Measurements from ENCODE around the gene MVB12B. TPM values are rescaled to one million over a fixed set of nuclear protein-coding genes. Genes with fewer than 3 reads are reported as not detected.

MVB12B gene
- total RNA-seq, 1 experiment from 2014 or later, result 5.5 TPM

DNA sequence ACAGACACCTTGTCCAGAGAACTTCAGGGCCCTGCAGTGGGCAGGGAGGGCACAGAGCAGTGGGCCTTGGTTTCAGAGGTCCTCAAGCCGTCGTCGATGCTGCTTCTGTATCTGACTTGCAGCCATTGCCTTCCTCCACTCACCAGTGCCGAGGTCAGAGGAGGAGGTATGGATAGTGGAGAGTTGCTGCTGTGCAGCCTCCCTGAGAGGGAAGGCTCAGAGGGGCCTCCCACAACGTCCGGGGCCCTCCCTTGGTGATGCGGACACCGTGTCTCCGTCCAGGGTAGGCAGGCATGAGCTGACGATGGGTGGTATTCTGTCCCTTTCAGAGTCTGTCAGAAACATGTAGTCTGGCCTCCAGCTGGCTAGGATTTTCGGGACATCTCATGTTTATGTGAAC lies 73.9 kb downstream of the MVB12B start:
- DNase-seq (ENCODE audit: extremely low read depth, low read depth), result no peak

DNA sequence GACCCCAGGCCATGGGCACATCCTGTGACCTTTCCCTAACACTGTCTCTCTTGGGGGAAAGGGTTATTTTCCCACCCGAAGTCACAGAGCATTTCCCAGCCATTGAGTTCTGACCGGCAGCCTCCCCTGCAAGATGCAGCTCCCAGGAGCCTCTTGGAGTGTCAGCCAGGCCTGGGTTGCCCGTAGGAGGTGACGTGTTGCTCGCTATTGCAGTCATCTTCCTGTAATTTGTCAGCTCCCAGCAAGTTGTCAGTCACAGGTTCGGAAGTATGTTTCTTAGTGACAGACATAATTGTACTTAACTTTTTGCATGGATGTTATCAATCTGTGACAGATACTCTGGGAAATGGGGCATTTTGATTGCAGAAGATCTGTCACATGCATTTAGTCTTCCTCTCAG lies 74.5 kb downstream of the MVB12B start:
- no peak for DNase-seq (ENCODE audit: extremely low read depth, low read depth)

DNA sequence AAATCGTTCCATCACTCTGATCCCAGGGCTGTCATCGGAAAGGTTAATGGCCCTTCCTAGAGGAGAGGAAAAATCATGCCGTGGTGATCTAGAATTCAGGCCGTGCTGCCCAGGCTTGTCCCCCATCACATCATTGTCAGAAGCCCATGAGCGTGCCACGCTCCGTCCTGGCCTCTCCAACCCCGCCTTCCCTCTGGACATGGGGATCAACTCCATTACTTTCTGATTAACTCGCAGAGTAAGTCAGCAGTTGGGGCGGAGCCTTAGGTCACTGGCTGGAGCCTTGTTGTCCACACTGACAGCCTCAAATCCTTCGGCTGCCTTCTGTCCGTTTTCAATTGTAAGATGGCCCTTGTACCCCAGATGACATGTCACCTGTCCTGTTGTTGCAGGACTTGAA lies 75.0 kb downstream of the MVB12B start:
- DNase-seq (ENCODE audit: extremely low read depth, low read depth), result no peak

DNA sequence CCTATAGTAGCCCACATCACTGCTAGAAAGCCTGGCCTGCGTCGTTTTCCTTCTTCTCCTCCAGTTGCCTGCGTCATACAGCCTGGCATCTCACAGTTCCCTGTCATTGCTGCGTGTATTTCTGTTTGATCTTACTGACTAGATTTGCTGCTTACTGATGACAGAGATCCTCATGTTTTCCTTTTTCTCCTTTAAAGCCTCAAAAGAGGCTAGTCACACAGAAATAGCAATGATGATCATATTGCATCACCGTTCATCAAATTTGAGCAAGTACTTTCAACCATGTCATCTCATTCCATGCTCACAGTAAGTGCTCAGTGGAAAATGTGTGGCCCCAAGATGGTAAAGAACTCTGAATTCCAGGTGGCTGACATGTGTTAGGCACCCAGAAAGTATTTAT lies 76.8 kb downstream of the MVB12B start:
- no peak for DNase-seq (ENCODE audit: extremely low read depth, low read depth)

DNA sequence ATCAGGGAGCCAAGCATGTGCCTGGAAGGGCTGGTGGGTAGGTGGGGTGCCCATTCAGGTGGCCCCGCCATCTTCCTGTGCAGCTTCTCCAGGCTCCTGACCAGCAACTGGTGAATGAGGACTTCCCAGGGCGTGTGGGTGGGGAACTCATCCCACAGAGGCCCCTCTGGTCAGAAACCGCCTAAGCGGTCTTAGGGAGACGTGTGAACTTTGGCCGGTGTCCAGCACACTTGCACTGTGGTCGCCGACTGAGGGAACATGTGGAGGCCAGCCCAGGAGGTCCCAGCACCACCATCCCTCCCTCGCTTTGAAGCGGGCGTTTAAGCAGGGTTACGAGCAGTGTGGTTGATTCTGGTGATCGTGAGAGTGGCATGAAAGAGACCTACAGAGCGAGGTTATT lies 77.8 kb downstream of the MVB12B start:
- no peak for DNase-seq (ENCODE audit: extremely low read depth, low read depth)

DNA sequence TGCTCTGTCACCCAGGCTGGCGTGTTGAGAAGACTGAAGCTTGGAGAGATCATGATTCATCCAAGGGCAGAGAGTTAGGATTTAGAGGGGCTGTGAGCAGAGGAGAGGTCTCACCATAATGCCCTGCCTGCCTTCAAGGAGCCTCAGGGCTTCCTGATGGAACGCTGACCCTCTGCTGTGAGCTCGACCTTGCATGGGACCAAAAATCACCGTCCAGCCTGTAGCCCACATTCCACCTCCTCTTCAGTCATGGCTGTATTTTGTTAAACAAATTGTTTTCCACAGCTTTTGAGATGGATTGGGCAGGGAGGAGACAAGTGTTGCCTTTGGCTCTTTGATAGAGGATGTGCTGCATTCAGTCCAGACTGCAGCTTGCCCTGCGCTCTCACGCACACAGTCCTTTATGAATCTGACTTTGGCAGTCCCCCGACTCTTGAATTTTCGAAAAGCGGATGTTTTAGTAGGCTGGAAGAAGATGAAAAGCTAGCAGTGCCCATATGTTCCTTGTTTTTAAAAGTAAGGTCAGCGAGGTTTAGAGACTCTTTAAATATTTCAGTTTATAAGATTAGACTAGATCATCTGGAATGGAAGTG lies 79.5 kb downstream of the MVB12B start:
- no peak for DNase-seq (ENCODE audit: extremely low read depth, low read depth)

DNA sequence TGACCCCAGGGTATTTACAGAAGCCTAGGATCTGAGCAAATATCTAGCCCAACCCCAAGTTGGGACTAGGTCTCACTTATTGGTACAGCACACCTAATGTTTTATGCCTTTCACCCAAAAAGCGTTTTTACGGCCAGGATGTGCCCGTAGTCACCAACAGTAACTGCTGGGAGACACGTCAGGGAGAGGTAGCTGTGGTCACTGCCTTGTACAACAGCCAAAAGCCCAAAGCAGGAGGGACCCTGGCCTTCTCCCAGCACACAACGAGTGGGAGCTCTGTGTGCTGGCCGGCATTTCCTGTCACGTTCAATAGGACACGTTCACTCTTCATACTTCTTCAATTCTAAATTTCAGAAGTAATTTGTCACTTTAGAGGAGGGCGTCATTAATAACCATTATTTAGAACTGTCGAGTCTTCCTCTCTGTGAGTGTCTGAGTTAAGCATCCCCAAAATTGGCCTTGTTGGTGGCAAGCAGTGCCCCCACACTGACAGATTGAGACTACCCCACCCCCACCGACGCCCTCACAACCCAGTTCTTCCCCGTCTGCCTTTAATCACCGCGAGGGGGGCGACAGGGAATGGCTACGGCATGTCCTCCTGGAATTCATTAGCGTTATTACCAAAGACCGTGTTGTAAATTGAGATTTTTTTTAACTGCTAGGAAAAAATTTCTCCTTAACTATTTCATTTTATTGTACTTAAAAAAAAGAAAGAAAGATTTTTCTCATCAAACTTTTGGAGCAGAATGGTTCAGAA lies 80.7 kb downstream of the MVB12B start:
- DNase-seq (ENCODE audit: extremely low read depth, low read depth), result no peak

DNA sequence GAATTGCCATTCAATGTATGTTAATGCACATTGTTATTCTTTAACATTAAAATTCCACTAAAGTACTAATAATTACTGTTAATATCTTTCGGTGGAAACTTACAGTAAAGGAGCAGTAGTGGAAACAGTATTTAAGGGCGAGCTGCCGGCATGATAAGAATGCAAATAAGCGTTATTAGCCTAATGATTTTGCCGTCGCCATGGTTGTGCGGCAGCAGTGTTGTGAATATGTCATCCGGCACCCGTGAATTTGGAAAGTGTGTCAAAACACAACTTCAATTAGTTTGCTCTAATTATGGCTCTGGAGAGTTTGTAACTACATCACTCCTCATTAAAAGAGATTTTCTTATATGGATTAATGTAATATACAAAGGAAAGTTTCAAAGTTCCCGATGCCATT lies 81.4 kb downstream of the MVB12B start:
- no peak for DNase-seq (ENCODE audit: extremely low read depth, low read depth)

DNA sequence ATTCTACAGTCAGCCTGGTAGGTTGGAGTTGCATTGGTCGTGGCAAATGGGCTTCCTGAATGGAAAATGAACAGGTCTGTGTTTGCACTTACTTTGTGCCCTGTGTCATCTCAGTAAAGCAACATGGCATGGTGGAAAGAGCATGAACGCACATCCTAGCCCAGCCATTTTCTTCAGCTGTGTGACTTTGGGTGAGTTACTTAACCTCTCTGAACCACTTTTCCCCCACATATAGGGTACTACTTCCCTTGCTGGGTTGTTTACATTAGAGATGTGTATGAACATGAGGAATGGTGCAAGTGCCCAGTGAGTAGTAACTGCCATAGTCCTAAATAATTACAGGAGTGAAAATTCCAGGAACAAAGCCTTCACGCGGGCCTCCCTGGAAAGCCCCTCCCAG lies 83.6 kb downstream of the MVB12B start:
- no peak for DNase-seq (ENCODE audit: extremely low read depth, low read depth)

DNA sequence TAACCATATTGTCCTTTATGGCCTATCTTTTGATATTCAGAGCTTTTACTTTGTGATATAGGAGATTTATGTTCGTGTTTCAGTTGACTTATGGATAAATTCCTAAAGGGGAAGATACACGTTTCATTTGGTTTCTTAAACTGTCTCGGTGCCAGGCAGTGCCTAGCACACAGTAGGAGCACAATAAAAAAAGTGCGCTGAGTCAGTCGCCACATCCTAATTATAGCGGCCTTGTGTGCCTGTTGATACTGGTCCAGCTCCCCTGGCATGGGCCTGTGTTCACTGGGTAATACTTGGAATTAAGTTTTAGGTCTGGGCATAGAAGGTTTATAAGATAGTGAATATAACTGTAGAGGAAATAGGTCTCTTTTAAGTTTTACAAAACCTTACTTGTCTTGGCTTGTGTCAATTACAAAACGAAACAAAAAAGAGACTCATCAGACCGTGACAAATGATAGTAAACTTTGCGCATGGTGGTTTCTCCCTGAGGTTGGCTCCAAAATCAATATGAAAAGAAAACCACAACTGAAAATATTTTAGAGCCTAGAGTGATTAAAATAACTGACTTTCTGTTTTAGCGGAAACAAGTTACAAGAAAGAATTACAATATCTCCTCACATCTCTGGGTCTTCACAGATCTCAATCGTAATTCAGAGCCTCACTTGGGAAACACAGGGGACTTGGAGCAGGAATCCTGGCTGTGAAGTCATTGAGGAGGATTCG lies 84.8 kb downstream of the MVB12B start:
- DNase-seq (ENCODE audit: extremely low read depth, low read depth), result no peak

DNA sequence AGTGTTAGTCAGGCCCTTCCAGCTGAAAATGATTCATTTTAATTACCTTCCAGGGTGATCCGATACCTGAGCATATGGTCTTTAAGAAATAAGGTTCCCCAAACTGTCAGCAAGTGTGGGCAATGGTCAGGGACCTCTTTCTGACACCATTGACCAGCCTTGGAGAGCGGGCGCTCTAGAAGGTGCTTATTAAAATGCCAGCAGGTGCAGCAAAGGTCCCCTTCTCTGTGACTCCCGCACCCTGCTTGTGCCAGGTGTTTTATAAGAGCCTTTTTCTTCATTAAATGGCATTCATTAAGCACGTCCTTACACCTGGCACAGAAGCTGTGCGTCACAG lies 85.3 kb downstream of the MVB12B start:
- no peak for DNase-seq (ENCODE audit: extremely low read depth, low read depth)

DNA sequence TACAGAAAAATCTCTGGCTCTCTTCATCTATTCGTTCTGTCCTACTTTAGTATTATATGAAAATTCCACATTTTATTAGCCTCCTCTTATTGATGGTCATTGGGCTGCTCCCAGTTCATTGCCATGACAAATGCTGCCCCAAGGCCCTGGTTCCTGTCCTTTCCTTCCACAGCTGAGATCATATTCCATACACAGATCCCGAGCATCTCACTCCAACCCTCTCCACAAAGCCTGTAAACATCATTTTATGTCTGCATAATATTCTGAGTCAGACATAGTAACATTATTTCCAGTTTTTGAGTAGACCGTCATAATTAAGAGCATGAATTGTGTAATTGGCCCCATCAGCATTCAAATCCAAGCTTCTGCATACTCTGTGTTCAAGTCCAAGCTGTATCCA lies 86.3 kb downstream of the MVB12B start:
- DNase-seq (ENCODE audit: extremely low read depth, low read depth), result no peak

DNA sequence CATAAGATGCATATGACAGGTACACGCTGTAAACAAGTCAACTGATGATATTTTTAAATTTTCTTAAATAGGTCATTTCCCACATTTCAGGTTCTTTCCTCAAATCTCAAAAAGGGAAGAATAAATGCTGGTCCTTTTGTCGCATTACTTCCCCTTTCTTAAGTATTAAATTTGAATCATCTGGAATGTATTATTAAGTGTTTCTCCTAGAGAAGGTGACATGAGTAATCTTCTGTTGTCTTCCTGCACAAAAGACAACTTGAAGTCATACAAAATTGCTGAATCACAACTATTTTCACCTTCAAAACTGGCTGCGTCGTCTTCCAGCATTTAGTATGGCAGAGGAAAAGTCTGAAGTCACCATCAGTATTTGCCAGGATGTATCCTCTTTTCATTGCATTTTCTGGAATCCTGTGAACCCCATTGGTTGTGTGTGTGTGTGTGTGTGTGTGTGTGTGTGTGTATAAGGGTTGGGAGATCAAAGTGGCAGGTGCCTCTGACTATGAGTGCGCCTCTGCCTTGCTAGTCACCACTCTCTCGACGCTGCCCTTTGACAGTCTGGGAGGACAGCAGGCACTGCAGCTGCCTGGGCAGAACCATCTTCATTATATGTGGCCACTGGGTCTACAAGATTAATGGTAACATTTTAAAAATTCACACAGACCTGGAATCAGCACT lies 86.9 kb downstream of the MVB12B start:
- DNase-seq (ENCODE audit: extremely low read depth, low read depth), result no peak

DNA sequence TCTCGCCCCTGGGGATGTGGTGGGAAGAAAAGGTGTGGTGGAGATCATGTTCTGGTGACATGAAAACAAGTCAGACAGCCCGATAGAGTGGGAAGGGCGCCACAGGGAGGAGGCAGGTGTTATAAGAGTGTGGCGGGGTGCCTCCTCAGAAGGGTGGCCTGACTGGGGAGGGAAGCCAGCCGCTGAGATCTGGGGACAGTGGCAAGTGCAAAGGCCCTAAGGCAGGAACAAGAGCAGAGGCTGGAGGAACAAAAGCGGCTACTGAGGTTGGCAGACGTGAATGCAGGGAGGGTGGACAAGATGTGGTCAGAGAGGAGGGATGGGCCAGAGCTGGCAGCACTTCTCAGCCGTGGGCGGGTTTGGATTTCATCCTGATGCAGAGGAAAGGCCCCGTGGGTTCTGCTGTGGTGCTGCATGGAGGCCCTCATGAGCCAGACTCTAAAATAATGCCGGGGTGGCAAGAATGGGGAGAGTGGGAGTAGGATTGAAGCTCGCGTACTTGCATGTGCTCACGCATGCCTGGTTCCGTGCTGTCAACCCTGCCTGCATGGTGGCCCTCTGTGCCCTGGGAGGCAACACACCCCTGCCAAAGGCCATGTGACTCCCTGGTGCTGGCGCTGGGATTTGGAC lies 89.2 kb downstream of the MVB12B start:
- DNase-seq (ENCODE audit: extremely low read depth, low read depth), result no peak

DNA sequence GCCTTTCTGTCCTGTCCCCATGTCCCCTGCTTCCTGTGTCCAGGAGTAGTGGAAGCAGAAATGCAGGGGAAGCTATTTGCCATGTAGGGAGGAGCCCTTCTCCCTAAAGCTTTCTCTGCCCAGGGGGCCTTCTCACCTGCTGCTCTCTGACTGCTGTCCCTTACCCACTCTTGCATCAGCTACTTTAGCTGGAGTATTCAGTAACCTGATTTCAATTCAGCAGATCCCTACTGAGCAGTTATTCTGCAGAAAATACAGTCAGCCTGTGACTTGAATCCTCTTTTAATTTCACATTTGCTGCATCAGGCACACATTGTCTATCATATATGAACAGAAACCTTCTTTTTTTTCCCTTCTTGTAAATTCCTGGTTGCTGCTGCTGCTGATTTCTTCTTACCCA lies 90.4 kb downstream of the MVB12B start:
- DNase-seq (ENCODE audit: extremely low read depth, low read depth), result peak; percentile 31

DNA sequence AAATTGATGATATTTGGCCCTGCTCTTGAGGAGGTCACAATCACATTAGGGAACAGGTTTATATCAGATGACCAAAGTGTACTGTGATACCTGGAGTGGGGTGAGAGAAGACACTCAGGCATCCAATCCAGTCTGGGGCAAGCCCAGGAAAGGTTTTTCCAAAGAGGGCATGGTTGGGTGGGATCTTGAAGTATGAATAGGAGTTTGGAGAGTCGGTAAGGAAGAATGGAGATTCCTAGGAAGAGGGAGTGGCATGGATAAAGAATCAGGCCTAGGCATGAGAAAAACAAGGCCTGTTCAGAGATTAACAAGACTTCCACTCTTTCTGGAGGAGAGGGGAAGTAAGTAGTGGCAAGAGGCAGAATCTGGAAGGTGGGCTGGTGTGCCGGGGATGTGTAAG lies 91.1 kb downstream of the MVB12B start:
- no peak for DNase-seq (ENCODE audit: extremely low read depth, low read depth)

DNA sequence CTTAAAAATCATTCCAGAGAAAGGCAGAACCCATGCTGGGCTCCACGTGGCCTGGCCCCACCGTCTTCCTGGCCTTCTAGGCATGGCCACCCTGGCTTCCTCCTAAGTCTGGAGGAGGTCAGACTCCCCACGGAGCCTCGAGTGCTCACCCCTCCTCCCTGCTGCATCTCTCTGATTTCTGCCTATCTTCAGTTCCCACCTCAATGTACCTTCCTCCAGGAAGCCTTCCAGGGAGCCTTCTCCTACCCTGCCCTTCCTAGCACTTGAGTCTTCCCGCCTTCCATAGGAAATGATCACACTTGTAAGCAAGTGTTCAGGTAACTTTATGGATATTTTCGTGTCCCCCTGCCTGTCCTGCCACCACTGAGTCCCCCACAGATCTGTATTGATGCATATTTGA lies 92.0 kb downstream of the MVB12B start:
- no peak for DNase-seq (ENCODE audit: extremely low read depth, low read depth)

DNA sequence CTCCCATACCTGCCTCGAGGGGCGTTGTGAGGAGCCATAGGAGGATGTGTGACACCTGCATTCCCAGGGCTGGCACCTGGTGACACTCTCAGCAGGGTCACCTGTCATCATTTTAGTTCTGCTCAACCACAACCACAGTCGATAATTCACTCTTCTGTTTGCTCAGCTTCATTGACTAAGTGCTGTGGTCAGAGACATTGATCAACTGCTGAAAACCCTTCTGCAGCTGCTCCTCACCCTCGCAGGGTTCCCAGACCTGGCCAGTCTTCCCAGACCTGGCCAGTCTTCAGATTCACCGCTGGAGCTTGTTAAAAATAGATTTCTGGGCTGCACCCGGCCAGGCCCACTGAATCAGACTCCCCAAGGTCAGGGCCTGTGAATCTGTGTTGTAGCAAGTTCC lies 92.8 kb downstream of the MVB12B start:
- no peak for DNase-seq (ENCODE audit: extremely low read depth, low read depth)

DNA sequence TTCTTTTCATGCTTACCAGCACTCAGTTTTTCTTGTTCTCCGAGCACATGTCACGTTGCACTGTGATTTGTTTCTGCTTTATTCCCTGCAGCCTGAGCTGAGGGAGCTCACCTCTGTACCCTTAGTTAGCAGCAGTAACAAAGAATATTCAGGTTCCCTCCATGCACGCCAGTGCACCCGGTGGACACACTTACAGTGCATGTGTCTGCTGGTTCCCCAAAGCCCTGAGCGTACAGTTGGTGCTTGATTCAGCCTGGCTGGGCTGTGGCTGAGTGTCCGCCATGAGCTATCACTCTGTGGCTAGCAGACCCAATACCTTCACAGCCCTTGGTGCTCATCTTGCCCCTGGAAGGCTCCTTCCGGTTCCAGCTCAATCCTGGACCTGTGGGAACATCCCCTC lies 93.5 kb downstream of the MVB12B start:
- no peak for DNase-seq (ENCODE audit: extremely low read depth, low read depth)

DNA sequence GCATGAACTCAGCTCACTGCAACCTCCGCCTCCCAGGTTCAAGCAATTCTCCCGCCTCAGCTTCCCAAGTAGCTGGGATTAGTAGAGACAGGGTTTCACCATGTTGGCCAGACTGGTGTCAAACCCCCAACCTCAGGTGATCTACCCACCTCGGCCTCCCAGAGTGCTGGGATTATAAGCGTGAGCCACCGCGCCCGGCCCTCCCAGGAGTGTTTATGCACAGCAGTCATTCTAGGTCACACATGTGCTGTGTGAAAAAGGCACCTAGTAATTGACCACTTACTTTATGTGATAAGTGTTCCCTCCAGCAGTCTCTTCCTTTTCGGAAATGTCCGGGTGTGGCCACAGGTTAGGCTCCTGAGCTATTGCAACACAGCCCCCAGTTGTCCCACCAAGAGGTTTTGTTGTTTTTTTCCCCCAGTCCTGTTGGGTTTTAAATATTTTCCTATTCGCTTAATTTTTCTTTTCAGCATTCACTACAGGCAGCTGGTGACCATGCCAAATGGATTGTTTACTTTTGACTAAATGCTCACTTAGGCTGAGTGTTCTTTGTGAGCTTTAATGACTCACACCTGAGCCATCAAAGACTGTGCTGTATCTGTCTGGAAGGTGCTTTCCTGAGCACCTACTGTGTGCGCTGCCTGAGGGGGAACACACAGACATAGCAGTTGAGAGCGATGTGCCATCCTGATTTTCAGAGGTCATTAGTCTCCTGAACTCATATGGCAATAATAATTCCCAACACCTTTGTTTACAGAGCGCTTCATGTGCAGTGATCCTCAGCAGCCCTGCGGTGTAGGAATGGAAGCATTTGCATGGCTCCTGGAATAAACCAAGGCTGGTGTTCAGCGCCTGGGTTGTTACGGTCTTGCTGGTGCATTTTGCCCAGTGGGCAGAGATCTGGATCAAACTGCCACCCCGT lies 94.3 kb downstream of the MVB12B start:
- no peak for DNase-seq (ENCODE audit: extremely low read depth, low read depth)

All from NCI-H460 (cell line).